K562 (cell line): ENCODE measurements around the gene WDR46. TPM values are rescaled to one million over a fixed set of nuclear protein-coding genes. Genes with fewer than 3 reads are reported as not detected.

Experiments
- C11orf30 ChIP-seq: fragments of 450-650 bp; IDR thresholded peaks from 2 replicates; pipeline ENCODE4 v1.6.1; 2016; ENCODE audit warnings: low read depth, mild to moderate bottlenecking
- CC2D1A ChIP-seq: fragments of 450-650 bp; IDR thresholded peaks from 2 replicates; pipeline ENCODE4 v1.6.1; 2017; ENCODE audit warnings: mild to moderate bottlenecking
- CSDE1 ChIP-seq, 2 experiments: fragments of 450-650 bp; IDR thresholded peaks; 2 replicates each; pipeline ENCODE4 v1.6.1; 2016; ENCODE audit warnings: mild to moderate bottlenecking in 1 of 2
- DLX4 ChIP-seq: fragments of 250-450 bp; sonication (Bioruptor Pico); IDR thresholded peaks from 2 replicates; pipeline ENCODE4 v1.6.1; 2021; ENCODE audit warnings: mild to moderate bottlenecking
- IRF9 ChIP-seq: fragments of 450-650 bp; IDR thresholded peaks from 2 replicates; pipeline ENCODE4 v1.6.1; 2016; ENCODE audit warnings: missing biosample characterization, missing genetic modification characterization
- MEIS2 ChIP-seq: fragments of 450-650 bp; IDR thresholded peaks from 2 replicates; pipeline ENCODE4 v1.6.1; 2014; ENCODE audit warnings: mild to moderate bottlenecking; ENCODE audit not compliant: partially characterized antibody
- NEUROD1 ChIP-seq: fragments of 150-350 bp; IDR thresholded peaks from 2 replicates; pipeline ENCODE4 v1.6.1; 2014; ENCODE audit warnings: borderline replicate concordance, low read length, low read depth; ENCODE audit not compliant: partially characterized antibody
- NFIC ChIP-seq: fragments of 450-650 bp; IDR thresholded peaks from 2 replicates; pipeline ENCODE4 v1.6.1; 2017; ENCODE audit warnings: mild to moderate bottlenecking, inconsistent platforms
- NKRF ChIP-seq: fragments of 450-650 bp; IDR thresholded peaks from 2 replicates; pipeline ENCODE4 v1.6.1; 2016; ENCODE audit warnings: borderline replicate concordance
- POU5F1 ChIP-seq: fragments of 150-350 bp; IDR thresholded peaks from 2 replicates; pipeline ENCODE4 v1.6.1; 2014; ENCODE audit warnings: borderline replicate concordance, low read length, low read depth, mild to moderate bottlenecking; ENCODE audit not compliant: partially characterized antibody
- SAFB2 ChIP-seq: fragments of 200-400 bp; formaldehyde crosslinking; IDR thresholded peaks from 2 replicates; pipeline ENCODE4 v1.6.1; 2018; ENCODE audit warnings: borderline replicate concordance, low read length, low read depth, moderate library complexity; ENCODE audit not compliant: severe bottlenecking
- SAP30 ChIP-seq: fragments of 200-600 bp; sonication (generic); IDR thresholded peaks from 2 replicates; pipeline ENCODE4 v1.6.1; 2012; ENCODE audit warnings: borderline replicate concordance, low read depth, mild to moderate bottlenecking, moderate library complexity, low read length, control low read depth, inconsistent platforms; ENCODE audit not compliant: insufficient read depth, poor library complexity, severe bottlenecking
- SMAD3 ChIP-seq: fragments of 450-650 bp; formaldehyde crosslinking; conservative IDR thresholded peaks from 2 replicates; pipeline ENCODE4 v1.4.0; 2020; ENCODE audit warnings: mild to moderate bottlenecking
- SMARCB1 ChIP-seq: IDR thresholded peaks from 2 replicates; pipeline ENCODE4 v1.6.1; 2011; ENCODE audit warnings: improper control_type of control experiment, low read depth; ENCODE audit not compliant: insufficient read length
- TBL1XR1 ChIP-seq, 2 experiments: IDR thresholded peaks; 2 replicates each; pipeline ENCODE4 v1.6.1; 2012; ENCODE audit warnings: improper control_type of control experiment in 2 of 2, low read length in 2 of 2, mild to moderate bottlenecking in 1 of 2
- TCF7L2 ChIP-seq: fragments of 150-350 bp; IDR thresholded peaks from 2 replicates; pipeline ENCODE4 v1.6.1; 2016; ENCODE audit warnings: low read depth, mild to moderate bottlenecking, low read length, moderate library complexity
- ZBTB33 ChIP-seq: sonication (generic); formaldehyde crosslinking; IDR thresholded peaks from 2 replicates; pipeline ENCODE4 v1.8.1; 2023; ENCODE audit warnings: mild to moderate bottlenecking, missing genetic modification reagents
- ZFP36 ChIP-seq: fragments of 150-350 bp; IDR thresholded peaks from 2 replicates; pipeline ENCODE4 v1.6.1; 2018; ENCODE audit warnings: low read length, low read depth; ENCODE audit not compliant: partially characterized antibody
- ZNF639 ChIP-seq, 2 experiments: fragments of 200-800 bp in 1 of 2; sonication (Bioruptor generic) in 1 of 2; sonication (generic) in 1 of 2; formaldehyde crosslinking in 1 of 2; IDR thresholded peaks in 1 of 2; conservative IDR thresholded peaks in 1 of 2; 2 replicates each; pipeline versions ENCODE4 v1.5.0 to v1.6.1; 2016 to 2020; ENCODE audit warnings: missing compliant biosample characterization in 1 of 2, missing genetic modification characterization in 1 of 2, missing genetic modification reagents in 1 of 2
- polyA plus RNA-seq, 8 experiments: library from polyadenylated mRNA; depleted of rRNA in 4 of 8; stranded (reverse) in 5 of 8; unstranded in 3 of 8; fragments of >200 nt; fragmentation: Nextera tagmentation in 2 of 8; fragmentation: Illumina TruSeq in 1 of 8; extraction: Ambion mirVana in 2 of 8; extraction: Trizol in 1 of 8; gene quantifications; 2 replicates each; pipeline versions ENCODE4 v1.2.1 to v1.2.3, GENCODE V29; 2011 to 2014; ENCODE audit warnings: inconsistent platforms in 1 of 8, missing spikeins in 1 of 8
- total RNA-seq, 7 experiments: library from RNA; depleted of rRNA in 6 of 7; stranded (reverse); fragments of >200 nt in 6 of 7; fragmentation: Illumina TruSeq in 2 of 7; extraction: Trizol in 2 of 7; gene quantifications; 2 replicates each; pipeline versions ENCODE4 v1.2.1 to v1.2.3, GENCODE V29; 2011 to 2021; ENCODE audit warnings: low replicate concordance in 1 of 7

Gene WDR46
- total and polyA plus RNA-seq, 9 of the 15 experiments (the other 6 are each of a cell fraction or from before 2014, with no cell fraction given), result 8.9 to 146 (median 93.1) TPM

GRCh38 chr6:33271468-33272274, 17.4 kb downstream of the WDR46 start, which contains the start of the genes RPS18 and VPS52 (continued):
- TF ChIP-seq CC2D1A (no peak; the same call in 1 of the 2 replicates), NFIC (peak; percentile 73), MEIS2 (peak; percentile 97), C11orf30 (peak; percentile 99), IRF9 (tag) (no peak), SMAD3 (CRISPR knock-in tag) (peak; percentile 70), NKRF (peak; percentile 99), ZFP36 (no peak), DLX4 (CRISPR knock-in tag) (no peak), SAP30 (peak; percentile 97), SAFB2 (no peak), SMARCB1 (no peak), ZNF639 (CRISPR knock-in tag; conservative IDR thresholded peaks at IDR 0.05 in 1 of 2, IDR thresholded peaks at IDR 0.05 in 1 of 2) (peak in 1 of 2 experiments; percentile 96; a peak in 2 of 4 replicates), TBL1XR1 (IDR thresholded peaks at IDR 0.05; ENCODE audit: low read length in 2 of 2) (peak; percentile 69 to 74; a peak in 2 of 4 replicates), CSDE1 (IDR thresholded peaks at IDR 0.05) (peak; percentile 72 to 81; a peak in 2 of 4 replicates), NEUROD1 (peak; percentile 69), TCF7L2 (no peak), POU5F1 (peak; percentile 5), ZBTB33 (peak; percentile 67)
